HG02759 (cell line): ENCODE data around the gene NPHP4.
"Not testable (repeated sequence)": the region's sequence is repeated elsewhere in the genome, so short reads cannot be mapped to it uniquely, and the experiment has no call there.

ENCODE experiments used
- ATAC-seq: cut with Tn5 transposase; IDR thresholded peaks from one replicate; pipeline ENCODE4 v1.9.1; 2021; ENCODE audit warnings: mild to moderate bottlenecking, moderate library complexity; ENCODE audit not compliant: unreplicated experiment

NPHP4 gene

GRCh38 chr1:6024376-6024775 is 32.2 kb upstream of the NPHP4 start:
- no peak for ATAC-seq

GRCh38 chr1:6023346-6023745 is 31.1 kb upstream of the NPHP4 start:
- ATAC-seq = no peak

- ATAC-seq = no peak
These were observed 30.0 kb upstream of the NPHP4 start for GRCh38 chr1:6022193-6022592.

- ATAC-seq = no peak
These were observed 27.1 kb upstream of the NPHP4 start for GRCh38 chr1:6019166-6019845.

GRCh38 chr1:6017654-6018053 is 25.4 kb upstream of the NPHP4 start:
- not testable (repeated sequence) for ATAC-seq

- no peak for ATAC-seq
These were observed 24.1 kb upstream of the NPHP4 start for GRCh38 chr1:6016191-6016865.

GRCh38 chr1:6014130-6014999 is 22.1 kb upstream of the NPHP4 start:
- no peak for ATAC-seq

- no peak for ATAC-seq
These were observed 21.3 kb upstream of the NPHP4 start for GRCh38 chr1:6013491-6013890.

GRCh38 chr1:6012529-6013318 is 20.5 kb upstream of the NPHP4 start:
- no peak for ATAC-seq

GRCh38 chr1:6011946-6012258 is 19.7 kb upstream of the NPHP4 start:
- ATAC-seq = no peak

- ATAC-seq = no peak
These were observed 19.1 kb upstream of the NPHP4 start for GRCh38 chr1:6011161-6011945.

GRCh38 chr1:6010554-6010953 is 18.3 kb upstream of the NPHP4 start:
- ATAC-seq = no peak

GRCh38 chr1:6009120-6010040 is 17.2 kb upstream of the NPHP4 start:
- no peak for ATAC-seq

GRCh38 chr1:6008696-6009095 is 16.5 kb upstream of the NPHP4 start:
- ATAC-seq = no peak

GRCh38 chr1:6008084-6008415 is 15.8 kb upstream of the NPHP4 start:
- ATAC-seq = no peak

- ATAC-seq = no peak
These were observed 15.3 kb upstream of the NPHP4 start for GRCh38 chr1:6007318-6008083.

- ATAC-seq = no peak
These were observed 14.7 kb upstream of the NPHP4 start for GRCh38 chr1:6006882-6007281.

- no peak for ATAC-seq
These were observed 13.2 kb upstream of the NPHP4 start for GRCh38 chr1:6005276-6005917.
